B cell (primary cell): ENCODE data around the gene PIAS4. TPM values are rescaled to one million over a fixed set of nuclear protein-coding genes. Genes with fewer than 3 reads are reported as not detected.

Experiments
- ATAC-seq: fragments of 200-7000 bp; cut with Tn5 transposase; one replicate; pipeline ENCODE4 v1.10.0; 2021; ENCODE audit warnings: low read depth, mild to moderate bottlenecking, moderate number of reproducible peaks, moderate library complexity
- CTCF ChIA-PET: fragments of 350-600 bp; sonication (Branson Sonifier 250); formaldehyde crosslinking; loops from one replicate; lab custom pipeline; 2021; ENCODE audit warnings: antibody characterized with exemption, inconsistent platforms; lab: Charles Lee
- POLR2A ChIA-PET: fragments of 350-600 bp; sonication (Branson Sonifier 250); formaldehyde crosslinking; loops from one replicate; lab custom pipeline; 2021; ENCODE audit warnings: antibody characterized with exemption; lab: Charles Lee
- DNase-seq: peaks from one replicate; pipeline ENCODE4 v3.0.0; 2013
- H2AFZ ChIP-seq: 2 replicates; pipeline ENCODE4 v1.6.1; 2012; ENCODE audit warnings: mild to moderate bottlenecking, low read depth, low read length; ENCODE audit not compliant: insufficient read depth, poor library complexity, severe bottlenecking
- H3K27ac ChIP-seq, 2 donors: 1 replicate in 1 of 2; 2 replicates in 1 of 2; pipeline ENCODE4 v1.5.1; 2012 to 2013; ENCODE audit warnings: low read length in 2 of 2, mild to moderate bottlenecking in 2 of 2, moderate library complexity in 1 of 2
- H3K27me3 ChIP-seq, 4 experiments: fragments of 200-600 bp in 1 of 4; sonication (generic) in 1 of 4; replicated peaks in 1 of 4; 1 replicate in 2 of 4; 2 replicates in 2 of 4; pipeline versions ENCODE4 v1.6.1 to v1.7.0; 2013 to 2016; ENCODE audit warnings: low read length in 3 of 4, mild to moderate bottlenecking in 2 of 4, mixed read lengths in 1 of 4, moderate library complexity in 1 of 4; ENCODE audit not compliant: insufficient read depth in 4 of 4, control insufficient read depth in 3 of 4; ENCODE audit errors: control extremely low read depth in 1 of 4
- H3K36me3 ChIP-seq, 2 experiments: replicated peaks in 1 of 2; 1 replicate in 1 of 2; 2 replicates in 1 of 2; pipeline versions ENCODE4 v1.6.1 to v1.7.1; 2013; ENCODE audit warnings: low read length in 1 of 2; ENCODE audit not compliant: insufficient read depth in 2 of 2, control insufficient read depth in 1 of 2; ENCODE audit errors: control extremely low read depth in 1 of 2, extremely low read depth in 1 of 2
- H3K4me1 ChIP-seq, 2 donors: fragments of 200-600 bp in 1 of 2; sonication (generic) in 1 of 2; 1 replicate in 1 of 2; 2 replicates in 1 of 2; pipeline versions ENCODE4 v1.5.1 to v1.6.1; 2013 to 2017; ENCODE audit warnings: low read length in 2 of 2; ENCODE audit not compliant: control insufficient read depth in 2 of 2, insufficient read depth in 2 of 2
- H3K4me2 ChIP-seq: replicated peaks from 2 replicates; pipeline ENCODE3; 2012; ENCODE audit warnings: mild to moderate bottlenecking, low read depth, low read length; ENCODE audit not compliant: poor library complexity, severe bottlenecking
- H3K4me3 ChIP-seq, 5 experiments: fragments of 200-600 bp in 1 of 5; sonication (generic) in 1 of 5; 1 replicate in 3 of 5; 2 replicates in 2 of 5; pipeline versions ENCODE4 v1.5.1 to v1.7.0; 2011 to 2016; ENCODE audit warnings: low read length in 4 of 5, mild to moderate bottlenecking in 4 of 5, low read depth in 2 of 5, control low read depth in 1 of 5, moderate library complexity in 1 of 5; ENCODE audit not compliant: insufficient read depth in 1 of 5; ENCODE audit errors: control extremely low read depth in 1 of 5, extremely low read depth in 1 of 5
- H3K79me2 ChIP-seq: fragments of 200-600 bp; sonication (generic); one replicate; pipeline ENCODE4 v1.6.0; 2016; ENCODE audit warnings: low read length; ENCODE audit not compliant: control insufficient read depth, insufficient read depth
- H3K9ac ChIP-seq: fragments of 200-600 bp; sonication (generic); 2 replicates; pipeline ENCODE4 v1.6.1; 2017; ENCODE audit warnings: mild to moderate bottlenecking, low read length, moderate library complexity
- H3K9me3 ChIP-seq, 3 donors: one replicate each; pipeline versions ENCODE4 v1.6.1 to v1.7.1; 2013; ENCODE audit warnings: low read length in 2 of 3; ENCODE audit not compliant: control insufficient read depth in 2 of 3, insufficient read depth in 1 of 3; ENCODE audit errors: control extremely low read depth in 1 of 3
- H4K20me1 ChIP-seq: 2 replicates; pipeline ENCODE4 v1.6.0; 2012; ENCODE audit warnings: mild to moderate bottlenecking, low read length; ENCODE audit not compliant: insufficient read depth, control insufficient read depth, poor library complexity, severe bottlenecking
- H3K27ac Mint-ChIP-seq: one replicate; pipeline ENCODE4 v1.8.0; 2021; ENCODE audit warnings: mixed read lengths
- H3K27me3 Mint-ChIP-seq: one replicate; pipeline ENCODE4 v1.8.0; 2021; ENCODE audit warnings: mixed read lengths
- H3K4me1 Mint-ChIP-seq: one replicate; pipeline ENCODE4 v1.8.0; 2021; ENCODE audit warnings: mixed read lengths
- H3K4me3 Mint-ChIP-seq: one replicate; pipeline ENCODE4 v1.8.0; 2021; ENCODE audit warnings: mixed read lengths
- H3K9me3 Mint-ChIP-seq: one replicate; pipeline ENCODE4 v1.8.0; 2022; ENCODE audit warnings: mixed read lengths; ENCODE audit not compliant: insufficient read depth
- EZH2 ChIP-seq: IDR thresholded peaks from 2 replicates; pipeline ENCODE4 v1.6.1; 2012; ENCODE audit warnings: borderline replicate concordance, low read depth, mild to moderate bottlenecking, moderate library complexity, low read length; ENCODE audit not compliant: insufficient read depth, poor library complexity, severe bottlenecking
- WGBS: methylation state at CpG from one replicate; pipeline ENCODE4 v1.1.5; 2013; ENCODE audit warnings: missing lambda C conversion rate; ENCODE audit not compliant: insufficient coverage; 5-methylcytosine and 5-hydroxymethylcytosine counted together
- intact Hi-C: fragments of 100-400 bp; cut with micrococcal nuclease; formaldehyde crosslinking; loops from one replicate; pipeline ENCODE4 v1.10.0; 2022
- polyA plus RNA-seq: library from polyadenylated mRNA; depleted of rRNA; stranded (reverse); fragments of >200 nt; gene quantifications from 2 replicates; pipeline ENCODE4 v1.2.3, GENCODE V29; 2012
- total RNA-seq, 2 donors: library from RNA; stranded (reverse); fragments of 120-200 nt in 1 of 2; gene quantifications; 1 replicate in 1 of 2; 2 replicates in 1 of 2; pipeline versions ENCODE4 v1.2.3 to v1.2.4, GENCODE V29; 2013 to 2022
- TF ChIP-seq, protein P1 (sequence below): fragments of 200-600 bp; IDR thresholded peaks from one replicate; pipeline ENCODE4 v1.8.0; 2022; ENCODE audit warnings: antibody characterized with exemption, mild to moderate bottlenecking

Gene PIAS4
- total and polyA plus RNA-seq, 2 donors (not counting 1 experiment from before 2014, with no cell fraction given), result 13.7 to 56.8 TPM

DNA sequence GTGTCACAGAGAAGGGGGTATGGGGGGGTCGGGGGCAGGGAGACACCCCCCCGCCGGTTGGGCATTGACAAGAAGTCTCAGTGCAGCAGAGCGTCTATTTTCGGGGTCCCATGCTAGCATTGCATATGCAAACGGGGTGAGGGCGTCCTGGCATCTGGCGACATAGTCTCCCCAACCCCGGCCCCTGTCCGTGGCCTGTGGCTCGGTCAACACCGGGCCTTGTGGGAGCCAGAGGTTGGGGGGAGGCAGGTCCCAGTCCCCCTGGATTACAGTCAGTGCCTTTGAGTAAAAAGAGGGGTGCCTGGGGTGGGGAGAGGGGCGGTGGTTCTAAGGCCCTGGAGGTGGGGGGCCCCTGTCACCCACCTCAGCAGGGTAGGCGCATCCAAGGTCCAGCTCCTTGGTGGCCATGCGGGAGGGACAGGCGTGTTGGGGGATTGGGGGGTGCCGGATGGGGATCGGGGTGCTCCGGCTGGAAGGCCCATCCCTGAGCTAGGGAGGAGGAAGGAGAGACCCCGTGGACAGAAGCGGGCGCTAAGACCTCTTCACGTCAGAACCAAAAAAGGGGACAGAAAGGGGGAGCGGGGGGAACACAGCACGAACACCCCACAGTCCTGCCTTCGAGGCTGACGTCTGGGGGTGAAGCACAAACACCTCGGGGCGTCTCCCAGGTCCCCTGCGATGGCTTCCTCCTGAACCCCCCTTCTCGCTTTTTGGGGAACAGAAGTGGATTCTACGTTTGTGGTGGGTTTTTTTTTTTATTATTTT is 38.2 kb downstream of the PIAS4 start:
- Histone ChIP-seq H3K4me2 (no peak overlapping the region), H2AFZ (no peak overlapping the region), H3K4me1 (no peaks in the 10 kb centered on the region), H3K36me3 (peaks cover 4 to 29% of the 10 kb centered on the region in 2 experiments), H3K27me3 (no peaks in the 10 kb centered on the region), H3K9me3 (peaks cover 0 to 4% (median 0%) of the 10 kb centered on the region in 3 donors), H3K27ac (no peak overlapping the region), H3K4me3 (no peak overlapping the region), H3K79me2 (peaks cover 63% of the 10 kb centered on the region), H4K20me1 (peaks cover 81% of the 10 kb centered on the region), H3K9ac (no peak overlapping the region)
- no peak for DNase-seq
- H3K4me1 Mint-ChIP-seq, result peaks cover 4% of the 10 kb centered on the region
- no peaks in the 10 kb centered on the region for H3K27me3 Mint-ChIP-seq
- CTCF ChIA-PET, result no interaction called here
- no peak overlapping the region for H3K4me3 Mint-ChIP-seq
- TF ChIP-seq, protein P1, sequence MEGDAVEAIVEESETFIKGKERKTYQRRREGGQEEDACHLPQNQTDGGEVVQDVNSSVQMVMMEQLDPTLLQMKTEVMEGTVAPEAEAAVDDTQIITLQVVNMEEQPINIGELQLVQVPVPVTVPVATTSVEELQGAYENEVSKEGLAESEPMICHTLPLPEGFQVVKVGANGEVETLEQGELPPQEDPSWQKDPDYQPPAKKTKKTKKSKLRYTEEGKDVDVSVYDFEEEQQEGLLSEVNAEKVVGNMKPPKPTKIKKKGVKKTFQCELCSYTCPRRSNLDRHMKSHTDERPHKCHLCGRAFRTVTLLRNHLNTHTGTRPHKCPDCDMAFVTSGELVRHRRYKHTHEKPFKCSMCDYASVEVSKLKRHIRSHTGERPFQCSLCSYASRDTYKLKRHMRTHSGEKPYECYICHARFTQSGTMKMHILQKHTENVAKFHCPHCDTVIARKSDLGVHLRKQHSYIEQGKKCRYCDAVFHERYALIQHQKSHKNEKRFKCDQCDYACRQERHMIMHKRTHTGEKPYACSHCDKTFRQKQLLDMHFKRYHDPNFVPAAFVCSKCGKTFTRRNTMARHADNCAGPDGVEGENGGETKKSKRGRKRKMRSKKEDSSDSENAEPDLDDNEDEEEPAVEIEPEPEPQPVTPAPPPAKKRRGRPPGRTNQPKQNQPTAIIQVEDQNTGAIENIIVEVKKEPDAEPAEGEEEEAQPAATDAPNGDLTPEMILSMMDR, result no peak
- TF ChIP-seq EZH2, result no peak
- intact Hi-C loops, result no loop called here
- WGBS, result 94% methylated on average over 21 of the region's 32 CpGs
- no peak overlapping the region for H3K27ac Mint-ChIP-seq
- POLR2A ChIA-PET, result interaction anchor here (0.6 to 1.2 kb wide), 2 partner anchors 58 to 60 kb away, joined by 3 to 6 read pairs; partner anchors contain the start of gene EEF2
- no peaks in the 10 kb centered on the region for H3K9me3 Mint-ChIP-seq
- no peak for ATAC-seq

GRCh38 chr19:4046362-4046691 is 38.8 kb downstream of the PIAS4 start:
- peaks cover 8% of the 10 kb centered on the region for H3K4me1 Mint-ChIP-seq
- H2AFZ ChIP-seq, result no peak overlapping the region
- H3K36me3 ChIP-seq, result peaks cover 4 to 32% of the 10 kb centered on the region in 2 experiments
- POLR2A ChIA-PET, result no interaction called here
- no peak overlapping the region for H3K27ac ChIP-seq
- peaks cover 87% of the 10 kb centered on the region for H4K20me1 ChIP-seq
- H3K9ac ChIP-seq, result no peak overlapping the region
- no peak overlapping the region for H3K4me2 ChIP-seq
- ATAC-seq (no peak), DNase-seq (no peak)
- no peaks in the 10 kb centered on the region for H3K4me1 ChIP-seq
- H3K27me3 ChIP-seq, result no peaks in the 10 kb centered on the region
- no peak overlapping the region for H3K27ac Mint-ChIP-seq
- no peak for TF ChIP-seq EZH2
- TF ChIP-seq, protein P1, result no peak
- intact Hi-C loops, result no loop called here
- CTCF ChIA-PET, result no interaction called here
- no peak overlapping the region for H3K4me3 ChIP-seq
- peaks cover 68% of the 10 kb centered on the region for H3K79me2 ChIP-seq
- no peaks in the 10 kb centered on the region for H3K27me3 Mint-ChIP-seq
- no peaks in the 10 kb centered on the region for H3K9me3 Mint-ChIP-seq
- no peak overlapping the region for H3K4me3 Mint-ChIP-seq
- peaks cover 0 to 7% (median 0%) of the 10 kb centered on the region in 3 donors for H3K9me3 ChIP-seq
- WGBS, result no CpG with 5 or more reads among the region's 7 CpGs
